A549 (cell line): Measurements from ENCODE around the gene LEKR1.

Experiments
- CTCF ChIP-seq: fragments of >200 bp; sonication (Bioruptor Twin); formaldehyde crosslinking; IDR thresholded peaks from 3 replicates; pipeline ENCODE4 v1.5.1; 2016
- EP300 ChIP-seq, 2 experiments: fragments of >200 bp; sonication (Bioruptor Twin); formaldehyde crosslinking; IDR thresholded peaks; 2 replicates in 1 of 2; 3 replicates in 1 of 2; pipeline ENCODE4 v1.6.1; 2016 to 2017
- MAX ChIP-seq: IDR thresholded peaks from 2 replicates; pipeline ENCODE4 v1.6.1; 2012
- PHF8 ChIP-seq: fragments of 200-600 bp; sonication (generic); IDR thresholded peaks from 2 replicates; pipeline ENCODE4 v1.6.1; 2016; ENCODE audit warnings: low read depth, mild to moderate bottlenecking, antibody characterized with exemption, moderate library complexity, borderline replicate concordance
- POLR2A ChIP-seq: IDR thresholded peaks from 2 replicates; pipeline ENCODE4 v1.6.1; 2012; ENCODE audit warnings: mild to moderate bottlenecking, low read length
- RNF2 ChIP-seq: fragments of 200-600 bp; sonication (generic); IDR thresholded peaks from 2 replicates; pipeline ENCODE4 v1.6.1; 2016; ENCODE audit warnings: low read depth, mild to moderate bottlenecking, antibody characterized with exemption, moderate library complexity, borderline replicate concordance
- SMC3 ChIP-seq: fragments of >200 bp; sonication (Bioruptor Twin); formaldehyde crosslinking; IDR thresholded peaks from 3 replicates; pipeline ENCODE4 v1.6.1; 2018; ENCODE audit warnings: inconsistent platforms
- ZNF302 ChIP-seq: fragments of 250-450 bp; sonication (Bioruptor Pico); IDR thresholded peaks from 2 replicates; pipeline ENCODE4 v1.9.0; 2021; ENCODE audit warnings: inconsistent platforms, mild to moderate bottlenecking, moderate library complexity

- TF ChIP-seq RNF2 (no peak), EP300 (IDR thresholded peaks at IDR 0.05) (no peak), SMC3 (no peak), POLR2A (no peak), CTCF (no peak), PHF8 (no peak), MAX (no peak), ZNF302 (CRISPR knock-in tag) (no peak)
These were observed 237.8 kb downstream of the LEKR1 start for GRCh38 chr3:157063926-157064325.
